ENCODE results near the gene SSUH2.

The SSUH2 gene

GRCh38 chr3:8606701-8607231, 37.8 kb downstream of the SSUH2 start:
- no peak for TF ChIP-seq CTCF (IDR thresholded peaks at IDR 0.05)
- no peaks in the 10 kb centered on the region for H3K27me3 ChIP-seq
- H3K4me1 ChIP-seq = peaks cover 0 to 33% (median 25%) of the 10 kb centered on the region in 4 donors
- no peak for DNase-seq
- no peaks in the 10 kb centered on the region for H3K36me3 ChIP-seq
- H3K4me3 ChIP-seq = no peak overlapping the region
- intact Hi-C loops (cut with DNase I; ENCODE audit: low total_unique reads) = loop anchor here (5.0 kb wide), 1 partner anchor 164 kb away; no protein-coding TSS in a partner anchor
- H3K9me3 ChIP-seq = no peaks in the 10 kb centered on the region
- H3K27ac ChIP-seq = peak overlapping the region; percentile 4 to 15

DNA sequence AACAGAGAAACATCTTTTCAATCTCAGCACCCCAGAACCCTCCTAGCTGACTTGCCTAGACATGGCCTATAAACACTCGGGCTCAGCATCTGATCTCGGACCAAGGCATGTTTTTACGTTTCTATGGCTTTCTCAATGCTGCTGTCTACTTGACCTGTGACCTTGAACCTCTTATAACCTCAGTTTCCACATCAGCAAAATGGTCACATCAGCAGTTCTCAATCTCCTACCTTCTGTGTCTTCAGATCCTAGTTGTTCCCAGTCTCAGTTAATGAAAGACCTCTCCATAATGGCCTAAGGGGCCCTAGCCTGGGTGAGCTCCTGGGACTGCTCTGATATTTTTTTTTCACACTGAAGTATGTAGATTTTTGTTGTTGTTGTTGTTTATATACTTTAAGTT, 39.6 kb downstream of the SSUH2 start:
- TF ChIP-seq CTCF (IDR thresholded peaks at IDR 0.05) = no peak

DNA sequence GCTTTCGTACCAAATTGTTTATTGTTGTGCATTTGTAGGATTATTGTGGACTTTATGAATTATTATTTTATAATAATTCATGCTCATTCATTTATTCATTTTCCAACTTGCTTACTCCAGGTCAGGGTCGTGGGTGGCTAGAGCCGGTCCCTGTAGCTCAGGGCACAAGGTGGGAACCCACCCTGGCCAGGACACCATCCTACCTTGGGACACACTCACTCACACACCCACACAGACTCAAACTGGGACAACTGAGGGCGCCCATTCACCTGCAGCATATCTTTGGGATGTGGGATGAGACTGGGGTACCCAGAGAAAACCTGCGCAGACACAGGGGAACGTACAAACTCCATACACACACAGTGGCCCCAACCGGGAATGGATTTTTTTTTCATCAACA, 40.6 kb downstream of the SSUH2 start:
- intact Hi-C loops (cut with DNase I; ENCODE audit: low total_unique reads) = no loop called here
- TF ChIP-seq CTCF (IDR thresholded peaks at IDR 0.05) = no peak
- Histone ChIP-seq H3K4me1 (peaks cover 0 to 33% (median 25%) of the 10 kb centered on the region in 4 donors), H3K9me3 (no peaks in the 10 kb centered on the region), H3K27me3 (no peaks in the 10 kb centered on the region), H3K4me3 (no peak overlapping the region), H3K36me3 (no peaks in the 10 kb centered on the region), H3K27ac (peak overlapping the region in 1 of 2 donors; percentile 26)
- no peak for DNase-seq

More for the DNA sequence above, 39.6 kb downstream of the SSUH2 start:
- H3K27ac ChIP-seq = no peak overlapping the region
- H3K4me1 ChIP-seq = peaks cover 0 to 33% (median 25%) of the 10 kb centered on the region in 4 donors
- no peaks in the 10 kb centered on the region for H3K36me3 ChIP-seq
- no peak overlapping the region for H3K4me3 ChIP-seq
- no peak for DNase-seq
- no peaks in the 10 kb centered on the region for H3K9me3 ChIP-seq
- intact Hi-C loops (cut with DNase I; ENCODE audit: low total_unique reads) = loop anchor here (5.0 kb wide), 1 partner anchor 163 kb away; no protein-coding TSS in a partner anchor
- H3K27me3 ChIP-seq = no peaks in the 10 kb centered on the region

GRCh38 chr3:8603115-8603710, 41.4 kb downstream of the SSUH2 start:
- Histone ChIP-seq H3K27me3 (no peaks in the 10 kb centered on the region), H3K4me1 (peaks cover 0 to 33% (median 25%) of the 10 kb centered on the region in 4 donors), H3K27ac (peak overlapping the region; percentile 26 to 42), H3K4me3 (no peak overlapping the region), H3K9me3 (no peaks in the 10 kb centered on the region), H3K36me3 (no peaks in the 10 kb centered on the region)
- no peak for TF ChIP-seq CTCF (IDR thresholded peaks at IDR 0.05)
- no peak for DNase-seq
- intact Hi-C loops (cut with DNase I; ENCODE audit: low total_unique reads) = no loop called here

DNA sequence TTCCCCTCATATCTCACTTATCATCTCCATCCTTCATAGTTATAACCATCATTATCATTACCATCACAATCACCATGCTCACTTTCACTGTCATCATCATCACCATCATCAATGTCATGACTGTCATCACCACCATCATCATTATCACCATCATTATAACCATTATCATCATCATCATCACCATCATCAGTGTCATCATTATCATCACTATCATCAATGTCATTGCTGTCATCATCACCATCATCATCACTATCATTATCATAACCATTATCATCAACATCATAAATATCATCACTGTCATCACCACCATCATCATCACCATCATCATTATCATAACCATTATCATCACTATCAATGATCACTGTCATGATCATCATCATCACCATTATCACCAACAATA, 44.1 kb downstream of the SSUH2 start:
- intact Hi-C loops (cut with DNase I; ENCODE audit: low total_unique reads) = no loop called here
- Histone ChIP-seq H3K36me3 (no peaks in the 10 kb centered on the region), H3K4me1 (peaks cover 0 to 13% (median 9%) of the 10 kb centered on the region in 4 donors), H3K9me3 (no peaks in the 10 kb centered on the region), H3K27ac (no peak overlapping the region), H3K4me3 (no peak overlapping the region), H3K27me3 (no peaks in the 10 kb centered on the region)
- DNase-seq = no peak
- TF ChIP-seq CTCF (IDR thresholded peaks at IDR 0.05) = no peak
